Left ventricle myocardium superior (tissue), 1 donor: Measurements from ENCODE around the gene MYBPC2. TPM values are rescaled to one million over a fixed set of nuclear protein-coding genes. Genes with fewer than 3 reads are reported as not detected.

ENCODE experiments used
- ATAC-seq: fragments of 200-7000 bp; cut with Tn5 transposase; one replicate; pipeline ENCODE4 v1.9.1; 2020; ENCODE audit warnings: mild to moderate bottlenecking, moderate library complexity
- DNase-seq: peaks from one replicate; pipeline ENCODE4 v3.0.0-alpha.2; 2020
- intact Hi-C: fragments of 100-400 bp; cut with micrococcal nuclease; formaldehyde crosslinking; loops from one replicate; pipeline ENCODE4 v1.11.0; 2022
- total RNA-seq: library from RNA; stranded (reverse); fragmentation: NEBNext Ultra II Directional; extraction: Animal tissue kit (Norgen Biotek cat#: 25700); gene quantifications from one replicate; pipeline ENCODE4 v1.2.1, GENCODE V29; 2021
- donor health status: DM: no; HTN: yes; CAD: no; lungs with severe emphysema.

The MYBPC2 gene
- total RNA-seq, 1 donor from 2014 or later: 0.12 TPM

DNA sequence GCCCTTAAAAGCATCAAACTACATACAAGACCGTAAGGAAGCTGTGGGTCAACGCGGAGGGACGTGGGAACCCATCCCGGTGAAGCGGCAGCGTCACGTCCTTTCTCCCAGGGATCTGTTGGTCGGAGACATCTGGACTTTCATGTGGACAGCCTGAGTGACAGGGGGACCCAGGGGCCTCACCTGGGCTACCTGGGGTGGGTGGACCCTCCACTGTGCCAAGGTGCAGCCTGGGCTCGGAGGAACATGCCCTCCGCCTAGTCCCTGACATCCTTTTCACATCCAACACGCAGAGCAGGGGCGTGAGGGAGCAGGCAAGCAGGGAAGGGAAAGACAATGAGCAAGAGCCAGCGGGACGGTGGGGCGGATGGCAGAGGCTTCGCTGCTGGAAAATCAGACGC is 57.7 kb downstream of the MYBPC2 start:
- intact Hi-C loops: no loop called here
- ATAC-seq (no peak), DNase-seq (peak; percentile 21)

- DNase-seq (peak; percentile 23), ATAC-seq (no peak)
- intact Hi-C loops: no loop called here
Observed at GRCh38 chr19:50490991-50491472, 58.3 kb downstream of the MYBPC2 start.

DNA sequence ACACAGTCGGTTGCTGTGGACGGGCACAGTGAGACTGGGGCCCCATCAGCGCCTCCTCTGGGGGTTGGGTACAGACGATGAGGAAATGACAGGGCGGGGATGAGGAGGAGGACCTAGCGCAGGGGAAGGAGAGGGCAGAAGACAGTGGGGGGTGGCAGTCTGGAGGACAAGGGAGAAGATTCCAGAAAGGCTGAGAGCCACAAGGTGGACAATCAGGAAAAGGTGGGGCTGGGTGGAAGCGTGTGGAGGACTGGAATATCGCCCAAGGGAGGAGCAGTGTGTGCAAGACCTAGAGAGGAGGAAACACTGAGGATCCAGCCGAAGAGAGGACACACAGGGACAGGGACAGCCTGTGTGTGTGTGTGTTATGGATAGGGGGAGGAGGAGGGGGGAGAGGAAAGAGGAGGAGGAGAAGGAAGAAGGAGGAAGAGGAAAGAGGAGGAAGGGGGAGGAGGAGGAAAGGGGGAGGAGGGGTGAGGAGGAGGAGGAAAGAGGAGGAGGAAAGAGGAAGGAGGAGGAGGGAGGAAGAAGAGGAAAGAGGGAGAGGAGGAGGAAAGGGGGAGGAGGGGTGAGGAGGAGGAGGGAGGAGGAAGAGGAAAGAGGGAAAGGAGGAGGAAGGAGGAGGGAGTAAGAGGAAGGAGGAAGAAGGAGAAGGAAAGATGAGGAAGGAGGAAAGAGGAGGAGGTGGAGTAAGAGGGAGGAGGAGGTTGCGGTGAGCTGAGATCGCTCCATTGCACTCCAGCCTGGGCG is 59.8 kb downstream of the MYBPC2 start:
- DNase-seq: peak; percentile 26
- no peak for ATAC-seq
- intact Hi-C loops: no loop called here

DNA sequence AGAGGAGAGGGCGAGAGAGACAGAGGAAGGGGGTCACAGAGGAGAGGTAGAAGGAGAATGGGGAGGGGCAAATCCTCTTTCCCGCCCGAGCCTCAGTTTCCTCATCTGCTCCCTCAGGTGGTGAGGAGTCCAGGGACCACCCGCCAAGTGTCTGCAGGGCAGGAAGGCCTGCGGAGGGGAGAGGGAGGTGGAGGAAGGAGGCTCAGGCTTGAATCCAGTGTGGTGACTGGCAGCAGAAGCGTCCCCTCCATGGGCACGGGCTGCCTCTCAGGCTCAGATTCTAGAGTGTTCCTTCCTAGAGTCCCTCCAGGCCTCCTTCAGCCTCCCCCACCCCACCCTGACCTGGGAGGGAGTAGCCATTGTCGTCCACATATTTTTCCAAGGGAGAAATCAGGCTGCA is 60.5 kb downstream of the MYBPC2 start:
- ATAC-seq: no peak
- DNase-seq: no peak
- intact Hi-C loops: no loop called here

GRCh38 chr19:50494186-50495019 is 61.7 kb downstream of the MYBPC2 start:
- intact Hi-C loops: no loop called here
- DNase-seq (no peak), ATAC-seq (no peak)

- ATAC-seq: no peak
- no peak for DNase-seq
- intact Hi-C loops: no loop called here
Observed at GRCh38 chr19:50495020-50495531, 62.4 kb downstream of the MYBPC2 start.

GRCh38 chr19:50496189-50497021 is 63.7 kb downstream of the MYBPC2 start:
- ATAC-seq: peak; percentile 58
- intact Hi-C loops: no loop called here

DNA sequence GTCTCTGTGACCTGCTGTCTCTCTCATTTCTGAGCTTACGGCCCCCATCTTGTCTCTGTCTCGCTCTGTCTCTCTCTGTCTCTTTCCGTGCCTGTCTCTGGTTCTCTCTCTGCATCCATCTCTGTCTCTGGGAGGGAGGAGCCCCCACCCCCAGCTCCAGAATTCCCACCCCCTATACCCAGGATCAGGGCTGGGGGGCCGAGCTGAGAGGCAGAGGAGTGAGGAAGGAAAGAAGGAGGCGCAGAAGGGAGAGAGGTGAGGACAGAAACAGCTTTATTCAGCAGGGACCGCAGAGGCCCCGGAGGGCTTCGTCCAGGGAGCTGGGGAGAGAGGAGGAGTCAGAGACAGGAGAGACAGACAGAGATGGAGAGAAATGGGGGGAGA is 64.3 kb downstream of the MYBPC2 start:
- ATAC-seq (peak; percentile 12), DNase-seq (peak; percentile 61)
- intact Hi-C loops: no loop called here

More at GRCh38 chr19:50496189-50497021, 63.7 kb downstream of the MYBPC2 start:
- DNase-seq: peak; percentile 88

DNA sequence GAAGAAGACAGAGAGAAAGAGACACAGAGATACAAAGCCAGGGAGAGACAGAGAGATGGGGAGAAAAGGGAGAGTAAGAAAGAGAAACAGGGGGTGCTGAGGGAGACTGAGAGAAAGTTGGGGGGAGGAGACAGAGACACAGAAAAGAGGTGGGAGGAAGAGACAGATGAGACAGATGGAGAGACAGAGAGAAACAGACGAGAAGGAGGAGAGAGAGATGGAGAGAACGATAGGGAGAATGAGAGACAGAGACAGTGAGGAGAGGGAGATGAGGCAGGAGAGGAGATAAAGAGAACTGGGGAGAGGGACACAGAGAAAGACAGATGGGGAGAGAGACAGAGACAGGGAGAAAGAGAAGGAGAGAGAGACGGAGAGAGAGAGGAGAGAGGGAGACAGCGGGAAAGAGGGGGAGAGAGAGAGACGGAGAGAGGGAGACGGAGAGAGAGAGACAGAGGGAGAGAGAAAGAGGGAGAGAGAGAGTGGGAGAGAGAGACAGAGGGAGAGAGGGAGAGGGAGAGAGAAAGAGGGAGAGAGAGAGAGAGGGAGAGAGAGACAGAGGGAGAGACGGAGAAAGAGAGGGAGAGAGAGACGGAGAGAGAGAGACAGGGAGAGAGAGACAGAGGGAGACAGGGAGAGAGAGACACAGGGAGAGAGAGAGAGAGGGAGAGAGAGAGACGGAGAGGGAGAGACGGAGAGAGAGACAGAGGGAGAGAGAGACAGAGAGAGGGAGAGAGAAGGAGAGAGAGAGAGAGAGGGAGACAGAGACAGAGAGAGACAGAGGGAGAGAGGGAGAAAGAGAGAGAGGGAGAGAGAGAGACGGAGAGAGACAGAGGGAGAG is 65.7 kb downstream of the MYBPC2 start:
- ATAC-seq (no peak), DNase-seq (no peak)
- intact Hi-C loops: no loop called here

GRCh38 chr19:50500060-50500752 is 67.5 kb downstream of the MYBPC2 start:
- DNase-seq: peak; percentile 90
- intact Hi-C loops: no loop called here
- peak; percentile 55 for ATAC-seq

DNA sequence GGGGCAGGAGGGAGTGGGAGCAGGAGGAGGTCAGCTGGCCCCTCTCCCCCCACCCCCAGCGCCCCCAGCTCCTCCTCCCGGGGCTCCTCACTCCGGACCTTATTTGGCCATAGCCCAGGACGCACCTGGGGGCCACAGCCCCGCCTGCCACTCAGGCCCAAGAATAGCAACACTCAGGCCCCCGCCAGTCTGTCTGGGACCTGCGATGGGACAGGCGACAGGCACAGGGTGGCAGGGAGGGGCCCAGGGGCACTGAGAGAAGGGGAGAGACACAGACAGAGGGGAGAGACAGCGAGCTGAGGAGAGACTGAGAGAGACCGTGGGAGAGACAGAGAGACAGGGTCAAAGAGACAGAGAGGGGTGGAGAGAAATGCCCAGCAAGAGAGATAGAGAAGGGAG is 68.1 kb downstream of the MYBPC2 start:
- intact Hi-C loops: no loop called here
- ATAC-seq (peak; percentile 69), DNase-seq (peak; percentile 92)

GRCh38 chr19:50501186-50501567 is 68.5 kb downstream of the MYBPC2 start:
- DNase-seq (peak; percentile 54), ATAC-seq (peak; percentile 1)
- intact Hi-C loops: no loop called here

DNA sequence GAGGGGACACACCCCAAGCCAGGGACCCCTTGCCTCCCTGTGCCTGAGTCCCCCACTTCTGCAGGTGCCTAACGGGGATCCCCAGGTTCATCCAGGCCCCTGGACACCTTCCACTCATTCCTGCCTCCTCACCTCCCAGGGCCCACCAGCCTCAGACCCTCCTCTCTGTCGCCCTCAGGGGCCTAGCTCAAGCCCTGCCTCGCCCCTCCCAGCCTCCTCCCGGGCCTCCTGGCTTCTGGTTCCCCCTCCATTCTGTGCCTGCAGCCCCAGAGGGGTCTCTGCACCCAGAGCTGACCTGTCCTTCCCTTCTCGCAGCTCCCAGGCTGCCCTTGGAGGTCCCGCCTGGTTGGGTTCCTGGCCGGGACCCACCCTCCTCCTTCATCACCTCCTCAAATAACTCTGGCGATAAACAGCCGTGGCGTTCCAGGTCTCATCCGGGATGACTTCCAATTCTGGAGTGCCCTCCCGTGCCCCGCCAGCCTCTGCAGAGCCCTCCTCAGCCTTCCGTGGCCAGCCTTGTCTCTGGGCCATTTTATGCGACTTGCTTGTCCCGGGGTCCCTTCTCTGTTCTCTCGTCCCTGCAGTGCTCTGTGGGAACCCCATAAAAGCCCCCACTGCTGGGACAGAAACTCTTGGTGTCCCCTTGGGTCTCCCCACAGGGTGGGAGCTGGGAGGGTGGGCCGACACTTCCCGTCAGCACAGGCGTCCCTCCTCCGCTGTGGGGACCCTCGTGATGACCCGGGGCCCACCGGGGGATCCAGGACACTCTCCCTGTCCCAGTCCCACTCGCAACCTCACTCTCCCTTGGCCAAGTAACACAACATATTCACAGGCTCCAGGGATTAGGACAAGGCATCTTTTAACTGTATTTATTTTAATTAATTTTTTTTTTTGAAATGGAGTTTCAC is 69.1 kb downstream of the MYBPC2 start:
- intact Hi-C loops: no loop called here
- ATAC-seq (peak; percentile 65), DNase-seq (peak; percentile 86)

DNA sequence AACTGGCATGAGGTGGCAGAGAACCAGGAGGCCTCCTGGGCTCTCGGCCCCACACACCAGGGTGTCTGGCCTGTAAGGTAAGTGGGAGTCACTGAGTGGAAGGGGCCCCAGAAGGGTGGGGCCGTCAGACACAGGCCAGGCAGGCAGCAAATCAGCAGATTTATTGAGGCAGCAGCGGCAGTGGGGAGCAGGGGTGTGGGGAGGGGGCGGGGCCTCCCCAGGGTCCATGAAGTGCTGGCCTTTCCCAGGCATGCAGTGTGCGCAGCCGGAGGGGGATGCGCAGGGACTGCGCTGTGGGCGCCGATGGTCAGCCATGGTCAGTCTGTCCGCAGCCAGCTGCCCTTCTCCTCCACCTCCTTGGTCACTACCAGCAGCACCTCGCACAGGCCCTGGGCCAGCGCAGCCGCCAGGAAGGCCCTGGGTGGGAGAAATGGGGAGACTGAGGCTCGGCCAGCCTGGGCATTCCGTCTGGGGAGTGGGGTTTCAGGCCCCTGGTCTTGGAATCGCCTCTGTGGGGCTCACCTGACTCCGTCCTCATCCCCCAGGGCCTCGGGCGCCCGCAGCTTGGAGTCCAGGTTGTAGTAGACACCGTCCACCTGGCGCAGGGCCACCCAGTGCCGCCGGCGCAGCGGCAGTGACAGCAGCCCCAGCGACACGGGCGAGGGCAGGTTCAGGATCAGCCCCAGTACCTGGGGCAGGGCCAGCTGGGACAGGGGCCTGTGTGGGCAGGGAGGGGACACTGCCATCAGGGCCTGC is 73.3 kb downstream of the MYBPC2 start:
- ATAC-seq (no peak), DNase-seq (peak; percentile 38)
- intact Hi-C loops: no loop called here

GRCh38 chr19:50506700-50507099 is 74.0 kb downstream of the MYBPC2 start:
- ATAC-seq (no peak), DNase-seq (peak; percentile 18)
- intact Hi-C loops: no loop called here

DNA sequence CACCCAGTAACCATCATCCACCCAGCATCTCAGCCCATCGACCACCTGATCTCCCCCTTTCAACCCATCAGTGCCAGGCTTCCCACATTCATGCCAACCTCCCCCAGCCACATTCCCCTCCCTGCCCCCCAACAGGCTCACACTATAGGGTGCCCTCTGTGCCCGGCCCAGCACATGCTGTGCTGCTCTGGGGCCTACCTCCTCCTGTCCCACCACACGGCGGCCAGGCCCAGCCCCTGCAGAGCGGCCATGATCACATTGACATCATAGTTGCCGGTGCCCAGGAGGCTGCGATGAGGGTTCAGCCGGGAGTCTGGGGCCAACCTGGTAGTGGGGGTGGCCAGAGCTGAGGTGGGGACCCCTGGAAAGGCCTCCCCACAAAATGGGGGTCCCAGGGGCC is 74.7 kb downstream of the MYBPC2 start:
- DNase-seq (peak; percentile 34), ATAC-seq (no peak)
- intact Hi-C loops: no loop called here
